ENCODE results near the gene ZNF846.
A peak's percentile ranks its signal among the peaks of the same experiment; 100 is the strongest.
"Not testable (repeated sequence)": the region's sequence is repeated elsewhere in the genome, so short reads cannot be mapped to it uniquely, and the experiment has no call there.

The ZNF846 gene

DNA sequence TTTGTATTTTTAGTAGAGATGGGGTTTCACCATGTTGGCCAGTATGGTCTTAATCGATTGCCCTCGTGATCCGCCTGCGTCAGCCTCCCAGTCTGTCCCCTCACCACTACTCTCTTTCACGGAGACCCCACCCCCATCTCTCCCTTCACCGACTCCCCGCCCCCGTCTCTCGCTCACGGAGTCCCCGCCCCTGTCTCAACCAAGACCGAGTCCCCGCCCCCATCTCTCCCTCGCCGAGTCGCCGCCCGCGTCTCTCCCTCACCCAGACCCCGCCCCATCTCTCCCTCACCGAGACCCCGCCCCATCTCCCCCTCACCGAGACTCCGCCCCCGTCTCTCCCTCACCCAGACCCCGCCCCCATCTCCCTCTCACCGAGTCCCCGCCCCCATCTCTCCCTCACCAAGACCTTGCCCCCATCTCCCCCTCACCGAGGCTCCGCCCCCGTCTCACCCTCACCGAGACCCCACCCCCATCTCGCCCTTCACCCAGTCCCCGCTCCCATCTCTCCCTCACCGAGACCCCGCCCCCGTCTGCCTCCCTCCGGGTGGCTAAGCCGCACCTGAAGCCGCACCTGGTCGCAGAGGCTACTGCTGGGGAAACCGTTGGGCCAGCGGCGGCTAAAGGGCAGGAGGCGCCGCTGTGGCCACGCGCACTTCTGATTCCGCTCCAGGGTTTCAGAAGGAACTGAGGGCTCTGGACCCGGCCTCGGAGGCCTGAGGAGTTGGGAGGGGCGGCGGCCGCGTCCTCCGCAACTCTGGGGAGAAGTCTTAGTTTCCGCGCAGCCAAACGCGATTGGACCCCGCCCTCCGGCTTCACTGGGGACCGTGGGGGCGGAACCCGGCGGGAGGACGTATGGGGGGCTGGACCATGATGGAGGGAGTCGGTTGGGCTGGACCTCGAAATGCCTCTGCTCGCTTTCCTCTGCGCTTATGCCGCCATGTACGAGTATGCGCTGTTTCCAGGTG, 17.1 kb upstream of the ZNF846 start:
- DNase-seq (ENCODE audit: low read depth, low spot score), result peak; percentile 94

- DNase-seq (ENCODE audit: low read depth, low spot score), result not testable (repeated sequence)
Observed at GRCh38 chr19:9784163-9784496, 15.6 kb upstream of the ZNF846 start.

GRCh38 chr19:9782338-9782737, 13.8 kb upstream of the ZNF846 start:
- no peak for DNase-seq (ENCODE audit: low read depth, low spot score)

GRCh38 chr19:9757544-9758501, 10.7 kb downstream of the ZNF846 start:
- no peak for DNase-seq (ENCODE audit: low read depth, low spot score)

GRCh38 chr19:9752701-9753443, 15.7 kb downstream of the ZNF846 start:
- DNase-seq (ENCODE audit: low read depth, low spot score), result no peak

DNA sequence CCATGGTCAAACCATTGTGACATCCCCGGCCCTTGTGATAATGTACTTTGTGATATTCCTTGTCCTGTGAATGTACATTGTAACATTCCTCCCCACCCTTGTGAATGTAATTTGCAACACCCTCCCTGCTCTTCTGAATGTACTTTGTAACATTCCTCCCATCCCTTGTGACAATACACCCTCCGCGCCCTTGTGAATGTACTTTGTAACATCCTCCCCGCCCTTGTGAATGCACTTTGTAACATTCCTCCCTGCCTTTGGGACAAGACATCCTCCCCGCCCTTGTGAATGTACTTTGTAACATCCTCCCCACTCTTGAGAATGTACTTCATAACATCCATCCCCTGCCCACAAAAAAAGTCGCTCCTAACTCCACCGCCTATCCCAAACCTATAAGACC, 17.1 kb downstream of the ZNF846 start:
- no peak for DNase-seq (ENCODE audit: low read depth, low spot score)

DNA sequence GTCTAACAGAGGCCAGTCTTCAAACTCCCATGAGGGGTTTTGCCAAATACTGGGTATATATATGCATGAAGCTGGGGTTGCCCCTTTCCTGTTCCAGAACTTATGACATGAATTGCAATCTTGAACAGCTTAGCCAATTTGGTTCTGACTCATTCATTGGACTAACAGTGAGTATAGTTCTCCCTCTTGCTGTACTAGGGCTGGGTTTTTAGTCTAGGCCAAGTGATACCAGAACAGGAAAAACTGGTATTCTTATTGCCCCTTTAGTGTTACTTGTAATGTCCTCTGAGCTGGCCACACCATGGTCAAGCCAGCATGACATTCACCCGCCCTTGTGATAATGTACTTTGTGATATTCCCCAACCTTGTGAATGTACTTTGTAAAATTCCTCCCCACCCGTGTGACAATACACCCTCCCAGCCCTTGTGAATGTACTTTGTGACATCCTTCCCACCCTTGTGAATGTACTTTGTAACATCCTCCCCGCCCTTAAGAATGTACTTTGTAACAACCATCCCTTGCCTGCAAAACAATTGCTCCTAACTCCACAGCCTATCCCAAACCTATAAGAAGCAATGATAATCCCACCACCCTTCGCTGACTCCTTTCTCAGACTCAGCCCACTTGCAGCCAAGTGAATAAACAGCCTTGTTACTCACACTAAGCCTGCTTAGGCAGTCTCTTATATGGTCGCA, 26.9 kb downstream of the ZNF846 start:
- no peak for DNase-seq (ENCODE audit: low read depth, low spot score)

DNA sequence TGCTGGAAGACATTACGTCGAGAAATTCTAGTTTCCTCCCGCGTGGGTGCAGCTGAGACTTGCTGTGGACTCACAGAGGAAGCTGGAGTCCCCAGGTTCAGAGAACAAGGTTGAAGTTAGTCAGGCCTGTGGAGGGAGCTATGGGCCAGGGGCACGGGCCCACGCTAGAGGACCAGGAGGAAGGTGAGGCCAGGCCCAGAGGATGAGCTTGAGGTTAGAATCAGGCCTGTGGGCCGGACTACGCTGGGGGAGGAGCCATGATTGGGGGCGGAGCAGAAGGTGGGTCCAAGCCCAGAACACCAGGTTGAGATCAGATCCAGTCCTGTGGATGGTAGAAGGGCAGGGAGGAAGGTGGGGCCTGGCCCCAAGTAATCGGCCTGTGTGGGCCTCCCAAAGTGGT, 32.6 kb downstream of the ZNF846 start:
- DNase-seq (ENCODE audit: low read depth, low spot score), result no peak

DNA sequence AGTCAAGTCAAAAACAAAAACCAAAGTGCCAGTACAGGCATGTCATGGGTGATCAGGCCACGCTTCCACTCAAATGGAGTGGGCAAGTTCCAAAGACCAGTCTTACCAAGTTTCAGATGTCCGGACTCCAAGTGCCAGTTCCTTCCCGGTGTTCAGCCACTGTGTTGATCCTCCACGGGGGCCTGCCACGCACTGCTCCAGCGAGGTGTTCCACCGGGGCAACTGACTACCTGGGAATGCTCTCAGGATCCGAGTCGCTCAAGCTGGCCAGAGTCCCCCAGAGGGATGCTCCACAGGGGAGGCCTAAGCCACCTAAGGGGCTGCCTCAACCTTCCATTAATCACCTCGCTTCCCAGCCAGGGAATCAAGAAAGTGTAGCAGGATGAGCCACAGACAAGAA, 38.5 kb downstream of the ZNF846 start:
- not testable (repeated sequence) for DNase-seq (ENCODE audit: low read depth, low spot score)

- DNase-seq (ENCODE audit: low read depth, low spot score), result no peak
Observed at GRCh38 chr19:9729162-9729561, 39.4 kb downstream of the ZNF846 start.

GRCh38 chr19:9727644-9728043, 40.9 kb downstream of the ZNF846 start:
- no peak for DNase-seq (ENCODE audit: low read depth, low spot score)

GRCh38 chr19:9725508-9726201, 42.9 kb downstream of the ZNF846 start:
- DNase-seq (ENCODE audit: low read depth, low spot score), result not testable (repeated sequence)

GRCh38 chr19:9724157-9724556, 44.4 kb downstream of the ZNF846 start:
- no peak for DNase-seq (ENCODE audit: low read depth, low spot score)

- DNase-seq (ENCODE audit: low read depth, low spot score), result no peak
Observed at GRCh38 chr19:9721861-9722260, 46.7 kb downstream of the ZNF846 start.

DNA sequence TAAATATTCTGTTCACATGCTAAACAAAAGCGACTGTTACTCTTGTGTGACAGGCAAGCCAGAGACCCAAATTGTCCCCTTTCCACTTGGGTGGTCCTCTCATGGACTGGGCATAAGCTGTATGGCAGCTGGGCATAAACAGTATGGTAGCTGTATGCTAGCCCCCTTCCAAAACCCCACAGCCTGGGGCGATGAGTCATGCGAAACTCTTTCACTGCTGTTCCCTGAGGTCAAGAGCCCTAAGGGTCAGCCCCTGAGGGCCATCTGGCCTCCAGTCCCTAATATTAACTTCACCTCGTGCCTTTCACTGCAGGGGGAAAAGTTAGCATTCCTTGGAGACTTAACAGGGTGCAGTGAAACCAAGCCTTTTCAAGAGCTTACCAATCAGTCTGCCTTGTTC, 48.0 kb downstream of the ZNF846 start:
- DNase-seq (ENCODE audit: low read depth, low spot score), result no peak

GRCh38 chr19:9711815-9712214, 56.7 kb downstream of the ZNF846 start:
- no peak for DNase-seq (ENCODE audit: low read depth, low spot score)

GRCh38 chr19:9709305-9709704, 59.2 kb downstream of the ZNF846 start:
- no peak for DNase-seq (ENCODE audit: low read depth, low spot score)

DNA sequence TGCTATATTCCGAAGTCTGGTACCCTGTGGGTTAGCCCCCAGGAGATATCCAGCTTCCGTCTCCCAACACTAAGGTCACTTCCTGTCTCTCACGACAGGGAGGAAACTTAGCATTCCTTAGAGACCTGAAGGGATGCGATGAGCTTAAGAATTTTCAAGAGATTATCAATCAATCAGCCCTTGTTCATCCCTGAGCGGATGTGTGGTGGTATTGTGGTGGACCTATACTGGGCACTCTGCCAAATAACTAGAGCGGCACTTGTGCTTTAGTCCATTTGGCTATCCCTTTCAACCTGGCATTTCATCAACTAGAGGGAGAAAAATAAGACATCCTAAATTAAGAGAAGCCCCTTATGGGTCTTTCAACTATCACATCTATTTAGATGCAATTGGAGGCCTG, 62.7 kb downstream of the ZNF846 start:
- DNase-seq (ENCODE audit: low read depth, low spot score), result no peak

GRCh38 chr19:9702186-9702585, 66.4 kb downstream of the ZNF846 start:
- no peak for DNase-seq (ENCODE audit: low read depth, low spot score)
